Hepatic stellate cell (primary cell): ENCODE data around the gene TRIP13.
"Not testable (repeated sequence)": the region's sequence is repeated elsewhere in the genome, so short reads cannot be mapped to it uniquely, and the experiment has no call there.

Source experiments
- DNase-seq: peaks from one replicate; pipeline ENCODE4 v3.0.0; 2011; ENCODE audit warnings: low spot score

TRIP13 gene

GRCh38 chr5:936149-937144, 43.8 kb downstream of the TRIP13 start:
- DNase-seq = no peak

GRCh38 chr5:937151-937924, 44.7 kb downstream of the TRIP13 start:
- no peak for DNase-seq

- DNase-seq = no peak
Observed at GRCh38 chr5:939368-939767, 46.7 kb downstream of the TRIP13 start.

DNA sequence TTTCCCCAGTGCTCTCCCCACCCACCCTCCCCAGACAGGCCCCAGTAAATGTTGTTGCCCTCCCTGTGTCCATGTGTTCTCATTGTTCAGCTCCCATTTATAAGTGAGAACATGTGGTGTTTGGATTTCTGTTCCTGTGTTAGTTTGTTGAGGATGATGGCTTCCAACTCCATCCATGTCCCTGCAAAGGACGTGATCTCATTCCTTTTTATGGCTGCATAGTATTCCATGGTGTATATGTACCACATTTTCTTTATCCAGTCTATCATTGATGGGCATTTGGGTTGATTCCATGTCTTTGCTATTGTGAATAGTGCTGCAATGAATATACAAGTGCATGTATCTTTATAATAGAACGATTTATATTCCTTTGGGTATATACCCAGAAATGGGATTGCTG, 48.1 kb downstream of the TRIP13 start:
- not testable (repeated sequence) for DNase-seq

- no peak for DNase-seq
Observed at GRCh38 chr5:943201-943917, 50.7 kb downstream of the TRIP13 start.

- no peak for DNase-seq
Observed at GRCh38 chr5:943918-944620, 51.4 kb downstream of the TRIP13 start.

GRCh38 chr5:944621-944927, 51.9 kb downstream of the TRIP13 start:
- DNase-seq = no peak

GRCh38 chr5:944992-945685, 52.5 kb downstream of the TRIP13 start:
- DNase-seq = no peak

DNA sequence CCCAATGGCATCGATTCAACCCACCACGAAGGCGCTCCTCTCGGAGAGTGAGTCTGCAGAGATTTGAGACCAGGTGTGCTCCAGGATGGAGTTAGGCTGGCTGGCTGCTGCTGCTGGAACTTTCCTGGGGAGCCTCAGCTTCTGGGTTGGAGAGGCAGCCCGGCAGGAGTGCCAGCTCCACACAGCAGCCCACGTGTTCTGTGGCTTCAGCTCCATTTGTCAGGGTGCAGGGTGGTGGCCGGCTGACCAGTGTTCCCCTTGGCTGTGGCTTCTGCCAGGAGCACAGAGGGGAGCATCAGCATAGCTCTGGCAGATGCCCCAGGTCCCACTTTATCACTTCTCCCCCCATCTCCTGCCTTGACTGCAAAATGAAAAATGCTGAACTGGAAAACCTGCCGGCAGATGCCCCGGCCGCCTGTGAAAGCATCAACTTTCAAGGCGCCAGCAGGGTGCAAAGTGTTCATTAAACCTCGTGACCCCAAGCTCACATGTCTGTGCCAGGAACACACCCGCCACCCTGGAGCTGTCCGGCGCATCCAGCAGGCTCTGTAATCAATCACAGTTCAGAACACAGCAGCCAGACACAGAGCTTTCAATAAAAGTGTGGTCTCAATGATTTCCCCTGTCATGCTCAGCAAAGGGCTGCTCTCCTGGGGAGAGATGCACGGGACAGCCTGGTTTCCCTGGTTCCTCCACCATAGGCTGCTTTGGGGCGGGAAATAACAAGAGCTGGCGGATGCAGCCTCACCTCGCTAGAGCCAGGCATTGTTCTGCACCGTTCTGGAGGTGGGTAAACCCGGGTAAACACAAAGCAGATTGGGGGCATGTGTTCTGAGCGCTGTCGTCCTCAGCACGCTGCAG, 53.2 kb downstream of the TRIP13 start:
- no peak for DNase-seq

DNA sequence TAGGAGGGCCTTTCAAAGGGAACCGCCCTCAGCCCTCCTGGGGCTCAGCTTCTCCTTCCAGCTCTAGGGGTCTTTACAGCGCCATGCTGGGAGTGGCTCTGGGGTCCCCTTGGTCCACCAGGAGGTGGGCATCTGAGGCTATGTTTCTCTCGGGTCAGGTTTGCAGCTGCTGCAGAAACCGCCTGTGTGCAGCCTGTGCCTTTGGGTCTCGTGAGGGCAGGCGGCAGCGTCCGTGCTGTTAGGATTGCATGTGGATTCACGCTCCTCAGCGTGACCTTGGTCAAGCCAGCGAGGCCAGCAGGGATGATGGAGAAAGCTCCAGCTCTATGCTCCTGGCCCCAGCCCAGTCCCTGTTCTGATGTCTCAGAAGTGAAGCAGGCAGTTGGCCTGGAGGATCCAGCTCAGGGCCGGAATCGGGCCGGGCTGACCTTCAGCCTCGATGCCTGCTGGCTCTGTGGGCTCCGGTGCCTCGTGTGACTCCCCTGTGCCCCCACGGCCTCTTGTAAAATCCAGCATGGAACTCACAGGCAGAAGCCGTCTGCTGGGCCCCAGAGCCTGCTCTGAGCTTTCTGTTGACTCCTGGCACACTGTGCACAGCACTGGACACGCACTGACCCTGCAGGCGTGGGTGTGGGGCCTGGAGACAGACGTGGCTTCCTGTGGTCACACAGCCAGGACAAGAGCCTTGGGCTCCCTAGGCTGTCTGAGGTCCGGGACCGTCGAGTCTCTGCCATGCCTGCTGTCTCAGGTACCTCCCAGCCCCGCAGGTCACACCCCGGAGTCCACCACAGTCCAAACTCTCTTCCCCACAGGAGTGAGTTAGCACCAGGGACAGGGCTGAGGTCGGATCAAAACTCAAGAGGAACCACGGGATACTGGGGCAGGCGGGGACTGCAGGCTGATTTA, 54.3 kb downstream of the TRIP13 start:
- DNase-seq = no peak

DNA sequence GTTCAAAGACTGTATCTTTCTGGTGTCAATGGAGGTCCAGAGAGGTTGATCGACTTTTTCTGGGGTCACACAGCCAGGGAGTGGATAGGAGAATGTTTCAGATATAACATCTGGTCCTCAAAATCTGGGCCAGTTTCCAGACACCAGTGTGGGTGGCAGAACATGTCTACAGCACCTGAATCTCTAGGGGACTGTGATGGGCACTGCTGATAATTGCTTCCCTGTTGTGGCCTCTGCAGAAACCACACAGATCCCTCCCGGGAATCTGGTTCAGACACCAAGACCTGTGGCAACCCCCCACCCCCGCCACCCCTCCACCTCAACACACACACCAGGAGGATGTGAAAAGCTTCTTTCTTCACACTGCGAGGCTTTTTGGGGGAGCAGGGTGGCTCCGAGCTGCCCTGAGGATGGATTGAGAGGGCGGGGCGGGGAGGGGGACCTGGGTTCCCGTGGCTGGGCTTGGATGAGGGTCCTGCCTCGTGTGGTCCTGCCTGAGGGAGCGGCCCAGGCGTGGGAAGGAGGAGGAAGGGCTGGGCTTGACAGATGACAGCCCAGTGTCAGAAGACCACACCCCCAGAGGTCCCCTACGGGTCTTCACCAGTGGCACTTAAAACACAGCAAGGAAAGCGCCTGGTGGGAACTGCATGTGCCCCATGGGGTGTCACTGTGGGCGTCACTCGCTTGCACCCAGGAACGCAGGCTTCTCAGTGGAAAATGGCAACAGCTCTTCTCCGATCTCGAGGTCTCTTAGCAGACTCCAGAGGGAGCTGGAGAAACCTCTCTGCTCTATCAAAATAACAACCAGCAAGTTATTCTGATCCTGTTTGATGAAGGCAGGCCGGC, 55.2 kb downstream of the TRIP13 start:
- DNase-seq = no peak

DNA sequence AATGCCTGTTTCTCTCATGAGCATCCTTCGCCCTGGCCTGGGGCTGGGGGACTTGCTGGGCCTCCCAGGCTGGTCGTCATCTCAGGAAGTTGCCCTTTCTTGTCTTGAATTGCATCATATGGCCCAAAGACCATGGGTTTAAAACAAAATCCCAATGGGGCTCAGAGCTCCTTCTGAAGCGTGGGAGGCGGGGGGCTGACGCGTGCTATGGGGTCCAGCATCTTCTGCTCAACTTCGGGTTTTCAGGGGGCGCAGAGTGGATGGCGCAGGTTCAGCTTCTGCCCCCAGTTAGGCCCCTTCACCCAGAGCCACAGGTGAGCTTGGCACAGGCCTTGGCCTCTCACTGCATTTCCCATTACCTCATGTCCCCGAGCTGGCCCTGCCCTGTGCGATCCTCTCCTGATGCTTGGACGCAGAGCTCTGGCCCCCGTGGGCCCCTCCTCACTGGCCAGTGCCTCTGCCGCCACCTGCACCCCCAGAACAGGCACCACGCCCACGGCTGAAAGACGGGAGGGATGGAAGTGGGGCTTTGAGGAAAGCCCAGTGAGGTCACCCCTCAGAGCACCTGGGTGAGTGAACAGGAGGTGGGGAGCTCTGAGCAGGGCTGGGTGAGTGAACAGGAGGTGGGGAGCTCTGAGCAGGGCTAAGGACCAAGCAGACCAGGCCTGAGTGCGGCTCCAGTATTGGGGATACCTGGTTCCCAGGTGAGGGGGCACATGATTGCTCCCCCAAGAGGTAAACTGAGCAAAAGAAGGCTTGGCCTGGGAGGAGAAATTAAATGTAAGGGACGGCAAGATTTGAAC, 56.0 kb downstream of the TRIP13 start:
- DNase-seq = no peak

DNA sequence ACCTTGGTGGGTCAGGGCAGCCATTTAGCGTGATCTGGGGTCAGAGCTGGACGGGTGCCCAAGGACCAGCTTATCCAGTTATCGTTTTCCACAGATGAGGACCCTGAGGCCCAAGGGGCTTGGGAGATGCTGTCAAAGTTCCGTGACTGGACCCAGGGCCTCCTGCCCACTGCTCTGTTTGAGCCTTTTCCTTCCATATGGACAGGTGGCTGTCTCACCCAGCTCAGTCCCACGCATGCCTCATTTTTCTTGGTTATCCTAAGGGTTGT, 56.5 kb downstream of the TRIP13 start:
- no peak for DNase-seq

- DNase-seq = no peak
Observed at GRCh38 chr5:949815-950560, 57.3 kb downstream of the TRIP13 start.

DNA sequence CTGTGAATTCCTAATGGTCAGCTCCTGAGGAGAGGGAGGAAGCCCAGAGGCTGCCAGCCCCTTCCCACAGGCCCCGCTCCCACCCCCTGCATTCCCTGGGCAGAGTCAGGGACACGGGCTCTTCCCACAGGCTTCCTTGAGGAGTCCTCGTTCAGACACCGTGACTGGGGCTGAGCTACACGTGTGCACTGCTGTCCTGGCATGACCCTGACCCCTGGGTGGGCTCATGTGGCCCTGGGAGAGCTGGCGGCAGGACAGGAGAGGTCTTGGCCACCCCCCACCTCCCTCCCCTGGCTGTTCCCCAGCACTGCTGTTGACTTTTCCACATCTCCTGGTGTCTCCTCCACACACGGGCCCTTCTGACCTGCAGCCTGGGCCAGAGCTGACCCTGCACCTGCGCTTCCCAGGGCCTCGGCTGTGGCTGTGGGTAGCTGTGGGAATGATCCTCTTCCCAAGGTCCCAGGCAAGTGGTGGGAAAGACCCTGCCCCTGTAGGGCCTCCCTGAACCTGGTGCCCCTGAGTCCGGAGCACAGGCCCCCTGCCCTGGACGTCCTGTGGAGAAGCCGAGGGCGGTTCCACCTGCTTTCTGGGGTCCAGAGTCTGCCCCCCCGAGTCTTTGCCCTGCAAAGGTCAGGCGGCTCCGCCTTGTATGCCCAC, 59.4 kb downstream of the TRIP13 start:
- no peak for DNase-seq

DNA sequence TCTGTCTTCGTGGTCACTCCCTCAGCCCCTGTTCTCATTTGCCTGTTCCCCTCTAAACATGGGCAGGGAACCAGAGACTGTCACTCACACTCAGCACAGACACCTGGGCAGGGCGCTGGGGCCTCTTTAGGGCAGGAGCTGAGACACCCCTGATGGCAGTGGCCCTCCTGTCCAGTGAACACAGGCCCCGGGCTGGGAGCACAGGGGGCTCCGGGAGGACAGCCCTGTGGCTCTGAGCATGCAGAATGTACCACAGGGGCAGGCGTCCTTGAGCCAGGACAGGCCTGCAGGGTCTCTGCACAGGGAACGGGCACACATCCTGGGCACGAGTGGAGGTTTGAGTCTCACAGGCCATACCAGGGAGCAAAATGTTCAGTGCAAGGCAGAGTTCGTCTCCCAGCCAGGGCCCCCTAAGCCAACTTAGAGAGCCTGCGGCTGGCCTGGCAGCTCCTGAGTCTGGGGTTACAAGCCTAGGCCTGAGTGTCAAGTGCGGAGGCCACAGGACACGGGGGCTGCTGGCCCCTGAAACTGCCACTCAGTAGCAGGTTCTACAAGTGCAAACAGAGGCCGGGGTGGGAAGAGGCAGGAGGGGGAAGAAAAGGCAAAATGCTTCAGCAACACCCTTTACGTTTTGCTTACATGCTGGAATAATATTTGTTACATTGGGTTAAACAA, 60.0 kb downstream of the TRIP13 start:
- DNase-seq = no peak
